ENCODE measurements around the gene PRDM5. TPM values are rescaled to one million over a fixed set of nuclear protein-coding genes. Genes with fewer than 3 reads are reported as not detected.

PRDM5 gene
- polyA plus RNA-seq, 1 donor, result 10.0 TPM

GRCh38 chr4:120903419-120903818 lies 19.1 kb downstream of the PRDM5 start:
- DNase-seq, result no peak

GRCh38 chr4:120902925-120903324 lies 19.6 kb downstream of the PRDM5 start:
- no peak for DNase-seq

GRCh38 chr4:120901731-120902130 lies 20.8 kb downstream of the PRDM5 start:
- DNase-seq, result no peak

- no peak for DNase-seq
Observed at GRCh38 chr4:120897981-120898719, 24.4 kb downstream of the PRDM5 start.

GRCh38 chr4:120895554-120895953 lies 27.0 kb downstream of the PRDM5 start:
- no peak for DNase-seq

GRCh38 chr4:120893314-120893713 lies 29.2 kb downstream of the PRDM5 start:
- DNase-seq, result no peak

GRCh38 chr4:120886191-120886590 lies 36.3 kb downstream of the PRDM5 start:
- peak; percentile 39 for DNase-seq

GRCh38 chr4:120881846-120882245 lies 40.7 kb downstream of the PRDM5 start:
- DNase-seq, result no peak

DNA sequence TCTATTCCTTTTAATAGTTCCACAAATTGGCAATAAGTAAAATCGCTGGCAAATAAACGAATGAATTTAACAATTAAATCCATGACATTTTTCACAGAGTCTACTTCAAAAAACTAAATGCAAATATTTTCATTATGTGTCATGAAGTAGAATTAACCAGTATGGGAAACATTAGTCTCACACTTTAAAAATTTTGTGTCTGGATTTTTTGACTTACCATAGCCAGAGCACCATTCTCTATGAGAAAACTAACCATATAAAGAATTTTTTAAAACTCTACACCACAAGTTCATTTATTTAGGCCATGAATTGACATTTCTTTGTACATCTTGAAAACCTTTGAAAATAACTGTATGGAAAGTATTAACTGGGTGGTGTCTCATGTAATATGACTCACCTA lies 41.2 kb downstream of the PRDM5 start:
- no peak for DNase-seq

DNA sequence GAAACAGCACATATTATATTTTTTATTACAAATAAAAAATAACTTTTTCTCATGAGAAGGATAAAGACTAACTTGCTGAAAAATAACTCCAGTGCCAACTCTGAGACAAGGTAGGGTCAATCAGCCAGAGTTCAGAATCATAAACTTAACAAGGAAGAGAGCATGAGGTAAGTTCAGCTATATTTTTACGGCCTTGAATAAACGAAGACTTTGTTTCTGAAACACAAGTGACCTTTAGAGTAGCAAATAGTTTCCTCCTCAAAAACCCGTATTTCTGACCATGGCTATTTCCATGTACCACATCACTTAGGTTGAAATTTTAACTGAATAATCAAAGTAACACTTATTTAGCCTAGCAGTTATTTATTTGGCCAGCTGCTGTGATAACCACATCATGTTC lies 45.5 kb downstream of the PRDM5 start:
- no peak for DNase-seq

DNA sequence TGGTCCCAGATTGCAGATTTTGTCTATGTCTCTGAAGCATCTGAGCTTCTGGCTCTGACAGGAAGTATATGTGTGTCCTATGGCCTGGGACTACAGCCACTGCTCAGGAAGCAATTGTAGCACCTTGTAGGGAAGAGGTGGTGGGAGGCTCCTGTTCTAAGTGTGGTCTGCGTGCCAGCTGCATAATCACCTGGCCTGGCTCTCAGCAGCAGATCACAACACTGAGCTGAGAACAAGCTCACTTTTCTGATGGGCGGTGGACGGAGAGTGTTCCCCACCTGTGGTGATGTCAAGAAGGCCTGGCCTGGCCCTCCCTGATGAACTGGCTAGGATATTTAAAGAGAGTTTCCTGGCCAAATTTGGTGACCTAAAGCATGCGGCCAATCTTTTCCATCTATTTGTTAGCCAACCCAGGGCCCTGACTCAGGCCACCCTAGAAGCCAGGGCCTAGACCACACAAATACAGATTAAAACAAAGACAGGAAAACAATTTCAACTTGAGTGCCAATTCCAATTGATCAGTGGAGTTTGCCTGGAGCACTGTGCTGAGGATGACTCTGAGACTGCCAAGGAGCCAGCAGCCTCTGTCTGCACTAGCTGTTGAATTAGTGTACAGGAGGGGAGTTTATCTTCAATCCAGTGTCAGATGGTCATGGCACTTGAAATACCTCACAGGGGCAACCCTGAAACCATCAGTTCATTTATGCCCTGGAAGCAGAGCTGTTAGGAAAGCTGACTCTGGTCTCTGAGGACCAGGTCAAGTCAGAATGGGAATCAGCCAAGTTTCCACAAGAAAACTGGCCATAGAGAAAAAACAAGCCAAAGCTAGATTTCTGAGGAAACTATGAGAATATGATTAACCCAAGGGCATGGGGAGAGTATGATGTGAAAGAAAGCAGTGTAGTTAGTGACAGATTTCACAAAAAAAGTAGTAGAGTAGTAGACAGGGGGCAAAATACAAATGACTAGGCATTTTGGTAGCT lies 47.4 kb downstream of the PRDM5 start:
- peak; percentile 32 for DNase-seq

DNA sequence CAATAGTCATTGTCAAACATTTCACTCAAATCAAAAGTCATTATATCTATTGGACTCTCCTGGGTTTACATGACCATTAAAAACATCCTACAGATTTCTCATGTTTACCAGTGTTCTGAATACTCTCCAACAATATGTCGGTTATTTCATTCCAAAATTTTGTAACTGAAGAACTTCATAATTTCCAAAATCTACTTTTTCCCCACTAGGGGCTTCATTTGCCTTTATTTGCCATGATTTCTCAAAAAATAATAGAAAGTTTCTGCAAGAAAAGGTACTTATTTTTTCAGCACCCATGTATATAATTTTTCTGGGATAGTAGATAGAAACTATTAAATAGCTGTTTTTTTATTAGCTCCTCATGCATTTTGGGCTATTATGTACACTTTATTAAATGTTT lies 49.0 kb downstream of the PRDM5 start:
- DNase-seq, result no peak

DNA sequence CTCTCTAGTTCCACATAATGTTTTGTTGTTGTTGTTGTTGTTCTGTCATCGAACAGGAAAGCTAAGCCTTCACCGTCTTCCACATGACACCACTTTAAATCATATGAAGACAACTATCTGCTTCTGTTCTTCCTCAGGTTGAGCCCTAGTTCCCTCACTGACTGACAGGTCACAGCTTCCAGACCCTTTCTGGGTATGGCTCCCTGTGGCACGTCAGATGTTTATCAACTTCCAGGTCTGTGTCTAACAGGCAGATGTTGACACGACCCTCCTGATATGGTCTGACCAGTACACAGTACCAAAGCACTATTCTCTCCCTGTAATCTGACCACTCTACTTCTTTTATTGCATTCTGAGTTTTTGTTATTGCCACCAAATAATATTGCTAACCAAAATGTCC lies 51.4 kb downstream of the PRDM5 start:
- DNase-seq, result no peak

DNA sequence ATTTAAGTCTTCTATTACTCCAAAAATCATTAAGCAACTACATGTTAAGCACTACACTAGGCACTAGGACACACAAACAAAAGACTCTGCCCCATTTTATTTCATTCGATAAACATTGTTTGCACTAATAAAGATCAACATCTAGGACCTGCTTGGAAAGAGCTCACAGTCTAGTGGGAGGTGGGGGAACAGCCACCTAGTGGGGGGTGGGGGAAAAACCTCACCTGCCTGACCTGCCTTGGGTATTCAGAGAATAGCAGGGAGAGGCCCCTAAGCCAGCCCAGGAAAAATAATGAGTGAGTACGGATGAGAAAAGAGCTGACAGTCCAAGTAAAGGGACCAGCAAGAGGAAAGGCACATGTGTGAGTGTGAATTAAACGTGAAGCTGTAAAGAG lies 52.2 kb downstream of the PRDM5 start:
- DNase-seq, result no peak

DNA sequence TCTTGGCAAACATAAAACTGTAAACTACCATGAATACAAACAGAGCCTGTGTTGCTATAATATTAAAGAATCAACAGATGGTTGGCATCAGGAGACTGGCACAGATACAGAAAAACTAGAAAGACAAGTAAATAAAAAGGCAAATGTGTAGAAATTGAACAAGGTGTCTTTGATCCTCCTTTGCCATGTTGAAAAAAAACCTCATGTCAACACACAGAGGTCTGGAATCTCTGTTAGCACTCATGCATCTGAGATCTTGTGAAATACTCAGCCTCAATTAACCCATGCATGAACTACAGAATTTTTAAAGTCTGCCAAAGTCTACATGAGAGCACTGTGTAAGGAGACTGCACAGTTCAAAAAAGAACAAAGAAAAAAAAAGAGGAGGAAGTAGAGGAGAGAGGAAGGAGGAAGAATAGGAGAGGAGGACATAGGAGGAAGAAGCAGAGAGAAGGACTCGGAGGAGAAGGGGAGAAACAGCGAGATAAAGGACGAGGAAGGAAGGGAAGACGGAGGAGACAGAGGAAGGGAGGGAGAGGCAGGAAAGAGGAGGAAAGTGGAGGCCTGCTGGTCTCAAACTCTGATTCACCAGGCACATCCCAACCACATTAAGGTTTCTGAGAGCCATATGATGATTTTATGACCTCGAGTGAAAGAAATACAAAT lies 52.8 kb downstream of the PRDM5 start:
- no peak for DNase-seq

- DNase-seq, result no peak
Observed at GRCh38 chr4:120867506-120867905, 55.0 kb downstream of the PRDM5 start.

DNA sequence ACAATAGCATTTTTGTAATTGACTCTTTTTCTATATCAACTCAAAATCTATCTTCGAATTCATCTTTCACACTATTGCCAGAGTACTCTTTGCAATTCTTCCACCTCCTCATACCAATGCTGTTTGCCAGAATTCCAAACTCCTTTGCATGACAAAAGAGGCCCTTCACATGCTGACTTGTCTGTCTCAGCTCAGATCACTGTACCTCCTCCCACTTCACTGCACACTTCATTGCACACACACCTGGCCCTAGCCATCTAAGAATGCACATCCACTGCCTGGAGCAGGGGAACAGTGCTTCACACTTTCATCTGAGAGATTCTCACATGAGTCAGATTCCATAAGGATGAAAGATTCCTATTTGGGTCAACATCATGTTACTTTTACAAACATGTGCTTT lies 56.5 kb downstream of the PRDM5 start:
- no peak for DNase-seq

GRCh38 chr4:120864969-120865368 lies 57.6 kb downstream of the PRDM5 start:
- no peak for DNase-seq

GRCh38 chr4:120862432-120862831 lies 60.1 kb downstream of the PRDM5 start:
- no peak for DNase-seq

DNA sequence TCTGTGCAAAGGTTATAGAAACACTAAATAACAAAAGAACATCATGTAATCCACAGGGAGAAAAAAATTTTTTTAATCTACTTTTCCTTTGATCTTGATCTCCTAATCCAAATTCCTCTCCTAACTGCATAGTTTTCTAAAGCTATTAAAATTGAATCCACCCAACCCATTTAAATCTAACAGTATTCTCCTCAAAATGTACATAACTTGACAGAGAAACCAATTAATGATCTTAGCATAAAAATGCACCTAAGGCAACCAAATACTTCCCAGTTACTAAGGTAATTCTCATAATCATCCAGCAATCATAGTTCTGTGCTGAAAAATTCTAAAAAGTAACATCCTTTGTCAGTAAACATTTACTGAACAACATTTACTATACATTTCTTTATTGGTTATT lies 60.7 kb downstream of the PRDM5 start:
- no peak for DNase-seq

GRCh38 chr4:120858776-120859175 lies 63.8 kb downstream of the PRDM5 start:
- no peak for DNase-seq

DNA sequence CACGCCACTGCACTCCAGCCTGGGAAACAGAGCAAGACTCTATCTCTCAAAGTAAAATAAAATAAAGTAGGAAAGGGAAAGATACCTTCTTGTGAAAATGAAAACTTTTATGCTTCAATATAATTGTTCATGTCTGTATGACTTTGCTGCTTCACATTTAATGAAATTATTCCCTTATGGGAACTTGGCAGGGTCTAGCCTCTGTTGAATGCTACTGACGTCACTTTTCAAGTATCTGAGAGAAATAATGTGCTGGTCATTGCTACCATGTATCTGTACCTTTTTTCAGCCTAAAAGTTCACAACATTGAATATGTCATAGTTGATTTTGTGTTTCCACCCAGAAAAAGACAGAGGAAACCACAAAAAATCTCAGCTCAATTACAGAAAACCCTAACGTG lies 65.2 kb downstream of the PRDM5 start:
- no peak for DNase-seq

DNA sequence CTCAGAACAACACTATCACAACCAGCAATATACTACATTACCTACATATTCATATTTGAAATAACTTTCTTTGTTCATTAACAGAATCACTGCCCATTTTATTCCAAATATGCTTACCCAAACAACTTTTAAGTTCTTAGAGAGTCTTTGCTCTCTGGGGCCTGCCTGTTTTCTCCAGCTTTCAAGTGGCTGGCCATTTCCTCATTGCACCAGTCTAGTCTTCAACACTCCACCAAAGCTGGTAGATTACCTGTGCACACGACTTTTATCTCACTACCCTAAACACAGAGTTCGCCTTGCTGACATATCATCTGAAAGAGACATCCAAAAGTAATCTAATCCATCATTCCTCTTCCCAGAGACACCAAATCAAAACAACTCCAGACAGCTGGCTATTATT lies 66.2 kb downstream of the PRDM5 start:
- no peak for DNase-seq

Data from hindlimb muscle (tissue), 1 donor.